HEK293 (cell line): ENCODE data around the gene TP53I11.

ENCODE experiments used
- CTCF ChIA-PET: fragments of 350-600 bp; formaldehyde crosslinking; extraction: SDS; loops from one replicate; lab custom pipeline; 2021; ENCODE audit warnings: antibody characterized with exemption; lab: Yijun Ruan, JAX
- POLR2A ChIA-PET: fragments of 300-600 bp; formaldehyde crosslinking; extraction: SDS; loops from one replicate; lab custom pipeline; 2020; ENCODE audit warnings: antibody characterized with exemption, inconsistent platforms; lab: Yijun Ruan, JAX
- H3K27ac ChIP-seq: fragments of 200-500 bp; sonication (Bioruptor generic); 2 replicates; pipeline ENCODE4 v1.5.1; 2014; ENCODE audit warnings: low read depth, low read length, control low read depth, inconsistent platforms; ENCODE audit errors: extremely low read depth
- H3K36me3 ChIP-seq, 2 experiments: fragments of 200-500 bp in 1 of 2; sonication (Bioruptor generic) in 1 of 2; 1 replicate in 1 of 2; 2 replicates in 1 of 2; pipeline ENCODE4 v1.5.1; 2014 to 2017; ENCODE audit warnings: inconsistent platforms in 2 of 2, low read length in 2 of 2; ENCODE audit not compliant: control insufficient read depth in 2 of 2, insufficient read depth in 1 of 2
- H3K4me1 ChIP-seq: fragments of 200-500 bp; sonication (Bioruptor generic); 2 replicates; pipeline ENCODE4 v1.5.1; 2014; ENCODE audit warnings: mild to moderate bottlenecking, low read length, inconsistent platforms; ENCODE audit not compliant: control insufficient read depth, insufficient read depth
- H3K4me3 ChIP-seq: 2 replicates; pipeline ENCODE4 v1.5.1; 2011; ENCODE audit warnings: low read depth, mild to moderate bottlenecking, control low read depth, low read length, moderate library complexity
- H3K9me3 ChIP-seq: fragments of 200-500 bp; sonication (Bioruptor generic); 2 replicates; pipeline ENCODE4 v1.5.1; 2014; ENCODE audit warnings: low read depth, low read length, inconsistent platforms; ENCODE audit not compliant: control insufficient read depth, insufficient read depth
- ATF2 ChIP-seq: fragments of 450-650 bp; formaldehyde crosslinking; IDR thresholded peaks from 2 replicates; pipeline ENCODE4 v1.5.1; 2016; ENCODE audit warnings: missing biosample characterization, missing genetic modification characterization, low read depth
- GLI2 ChIP-seq: fragments of 450-650 bp; formaldehyde crosslinking; IDR thresholded peaks from 2 replicates; pipeline ENCODE4; 2017; ENCODE audit warnings: missing biosample characterization, missing genetic modification characterization, low read depth, borderline replicate concordance
- INSM2 ChIP-seq: fragments of 450-650 bp; formaldehyde crosslinking; IDR thresholded peaks from 2 replicates; pipeline ENCODE4 v1.5.1; 2016; ENCODE audit warnings: missing biosample characterization, missing genetic modification characterization
- MZF1 ChIP-seq: fragments of 450-650 bp; formaldehyde crosslinking; IDR thresholded peaks from 2 replicates; pipeline ENCODE4 v1.5.1; 2017; ENCODE audit warnings: missing biosample characterization, missing genetic modification characterization, borderline replicate concordance
- PRDM4 ChIP-seq: fragments of 450-650 bp; formaldehyde crosslinking; IDR thresholded peaks from 2 replicates; pipeline ENCODE4 v1.5.1; 2017; ENCODE audit warnings: missing biosample characterization, missing genetic modification characterization
- PRDM6 ChIP-seq: fragments of 450-650 bp; formaldehyde crosslinking; IDR thresholded peaks from 2 replicates; pipeline ENCODE4 v1.5.1; 2017; ENCODE audit warnings: missing biosample characterization, missing genetic modification characterization
- SP7 ChIP-seq: fragments of 450-650 bp; formaldehyde crosslinking; IDR thresholded peaks from 2 replicates; pipeline ENCODE4 v1.5.1; 2016; ENCODE audit warnings: missing biosample characterization, missing genetic modification characterization
- ZBTB48 ChIP-seq: fragments of 450-650 bp; formaldehyde crosslinking; IDR thresholded peaks from 2 replicates; pipeline ENCODE4 v1.5.1; 2016; ENCODE audit warnings: missing biosample characterization, missing genetic modification characterization
- ZBTB8A ChIP-seq: fragments of 450-650 bp; formaldehyde crosslinking; IDR thresholded peaks from 2 replicates; pipeline ENCODE4 v1.5.1; 2016; ENCODE audit warnings: missing biosample characterization, missing genetic modification characterization
- ZNF184 ChIP-seq: fragments of 450-650 bp; IDR thresholded peaks from 2 replicates; pipeline ENCODE4 v1.5.1; 2018; ENCODE audit warnings: missing biosample characterization, mild to moderate bottlenecking, missing genetic modification characterization
- ZNF19 ChIP-seq: fragments of 450-650 bp; formaldehyde crosslinking; IDR thresholded peaks from 2 replicates; pipeline ENCODE4; 2016; ENCODE audit warnings: missing biosample characterization, missing genetic modification characterization, low read depth
- ZNF202 ChIP-seq: fragments of 450-650 bp; formaldehyde crosslinking; IDR thresholded peaks from 2 replicates; pipeline ENCODE4 v1.5.1; 2016; ENCODE audit warnings: missing biosample characterization, missing genetic modification characterization, borderline replicate concordance
- ZNF23 ChIP-seq: fragments of 450-650 bp; formaldehyde crosslinking; IDR thresholded peaks from 2 replicates; pipeline ENCODE4 v1.5.1; 2016; ENCODE audit warnings: missing biosample characterization, missing genetic modification characterization, borderline replicate concordance
- ZNF391 ChIP-seq: fragments of 450-650 bp; formaldehyde crosslinking; IDR thresholded peaks from 2 replicates; pipeline ENCODE4 v1.5.1; 2016; ENCODE audit warnings: low read depth, missing biosample characterization, missing genetic modification characterization, borderline replicate concordance
- ZNF398 ChIP-seq: fragments of 450-650 bp; formaldehyde crosslinking; IDR thresholded peaks from 2 replicates; pipeline ENCODE4 v1.5.1; 2017; ENCODE audit warnings: missing biosample characterization, missing genetic modification characterization
- ZNF423 ChIP-seq: fragments of 450-650 bp; formaldehyde crosslinking; IDR thresholded peaks from 2 replicates; pipeline ENCODE4 v1.5.1; 2016; ENCODE audit warnings: missing biosample characterization, missing genetic modification characterization
- ZNF548 ChIP-seq: fragments of 450-650 bp; formaldehyde crosslinking; IDR thresholded peaks from 2 replicates; pipeline ENCODE4 v1.5.1; 2016; ENCODE audit warnings: missing biosample characterization, missing genetic modification characterization
- ZNF600 ChIP-seq: fragments of 450-650 bp; formaldehyde crosslinking; IDR thresholded peaks from 2 replicates; pipeline ENCODE4 v1.5.1; 2016; ENCODE audit warnings: missing biosample characterization, missing genetic modification characterization
- ZXDB ChIP-seq: fragments of 450-650 bp; formaldehyde crosslinking; IDR thresholded peaks from 2 replicates; pipeline ENCODE4 v1.5.1; 2016; ENCODE audit warnings: missing biosample characterization, missing genetic modification characterization

TP53I11 gene

GRCh38 chr11:44928816-44929215 is 21.9 kb downstream of the TP53I11 start:
- CTCF ChIA-PET = interaction anchor here (0.6 to 18.1 kb wide), 9 partner anchors 9 to 393 kb away, joined by 3 to 847 read pairs (median 4); no protein-coding TSS in a partner anchor
- Histone ChIP-seq H3K36me3 (no peaks in the 10 kb centered on the region), H3K9me3 (no peaks in the 10 kb centered on the region), H3K4me3 (no peak overlapping the region), H3K27ac (no peak overlapping the region), H3K4me1 (no peaks in the 10 kb centered on the region)
- TF ChIP-seq ZNF184 = no peak
- TF ChIP-seq PRDM4 (tag by site-specific recombination) = no peak
- no peak for TF ChIP-seq ZBTB48 (tag by site-specific recombination)
- no peak for TF ChIP-seq ZNF548 (tag by site-specific recombination)
- no peak for TF ChIP-seq ATF2 (tag by site-specific recombination)
- TF ChIP-seq ZNF600 = no peak
- no peak for TF ChIP-seq ZXDB (tag by site-specific recombination)
- no peak for TF ChIP-seq ZNF23 (tag by site-specific recombination)
- no peak for TF ChIP-seq ZNF391
- no peak for TF ChIP-seq ZNF202
- no peak for TF ChIP-seq ZNF423 (tag by site-specific recombination)
- TF ChIP-seq ZNF398 = no peak
- no peak for TF ChIP-seq INSM2 (tag by site-specific recombination)
- no peak for TF ChIP-seq SP7 (tag by site-specific recombination)
- TF ChIP-seq ZNF19 (tag by site-specific recombination) = no peak
- no peak for TF ChIP-seq PRDM6 (tag by site-specific recombination)
- TF ChIP-seq GLI2 (tag by site-specific recombination) = no peak
- TF ChIP-seq ZBTB8A (tag by site-specific recombination) = no peak
- TF ChIP-seq MZF1 (tag by site-specific recombination) = no peak
- POLR2A ChIA-PET = no interaction called here
